Measurements from ENCODE around the gene NDUFS3. TPM values are rescaled to one million over a fixed set of nuclear protein-coding genes. Genes with fewer than 3 reads are reported as not detected.
"Not testable (repeated sequence)": the region's sequence is repeated elsewhere in the genome, so short reads cannot be mapped to it uniquely, and the experiment has no call there.

NDUFS3 gene
- polyA plus RNA-seq, 1 donor: 112 TPM

GRCh38 chr11:47538741-47539565, 39.9 kb upstream of the NDUFS3 start:
- Histone ChIP-seq H3K27me3 (ENCODE audit: control insufficient read depth, insufficient read depth, low read length) (no peaks in the 10 kb centered on the region), H3K4me1 (ENCODE audit: control insufficient read depth, insufficient read depth, low read length) (no peaks in the 10 kb centered on the region), H3K9me3 (ENCODE audit: control insufficient read depth, low read depth, low read length) (no peaks in the 10 kb centered on the region), H3K27ac (ENCODE audit: low read length) (no peak overlapping the region), H3K36me3 (ENCODE audit: control insufficient read depth, insufficient read depth, low read length) (no peaks in the 10 kb centered on the region), H3K4me3 (ENCODE audit: low read length) (no peak overlapping the region)
- WGBS (ENCODE audit: insufficient coverage, low lambda C conversion rate): 68% methylated on average over 2 of the region's 10 CpGs
- DNase-seq: no peak

DNA sequence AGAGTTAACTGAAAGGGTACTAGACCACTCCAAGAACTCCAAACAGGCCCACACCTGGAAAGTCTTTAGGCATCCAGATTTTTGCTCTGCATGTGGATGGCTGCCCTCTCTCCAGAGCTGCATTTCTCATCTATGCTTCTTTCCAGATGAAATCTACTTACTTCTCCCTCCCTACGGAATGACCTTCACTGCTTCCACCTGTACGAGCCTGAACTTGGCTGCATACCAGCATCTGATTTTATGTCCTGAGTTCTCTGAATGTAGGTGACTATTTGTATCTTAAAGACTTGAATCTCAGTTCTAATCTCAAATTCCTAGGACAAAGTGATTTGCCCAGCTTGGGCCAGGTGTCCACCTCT, 39.2 kb upstream of the NDUFS3 start:
- H3K4me3 ChIP-seq (ENCODE audit: low read length): no peak overlapping the region
- no peaks in the 10 kb centered on the region for H3K4me1 ChIP-seq (ENCODE audit: control insufficient read depth, insufficient read depth, low read length)
- DNase-seq: no peak
- H3K27me3 ChIP-seq (ENCODE audit: control insufficient read depth, insufficient read depth, low read length): no peaks in the 10 kb centered on the region
- H3K27ac ChIP-seq (ENCODE audit: low read length): no peak overlapping the region
- H3K36me3 ChIP-seq (ENCODE audit: control insufficient read depth, insufficient read depth, low read length): no peaks in the 10 kb centered on the region
- WGBS (ENCODE audit: insufficient coverage, low lambda C conversion rate): no CpG with 5 or more reads among the region's 2 CpGs
- no peaks in the 10 kb centered on the region for H3K9me3 ChIP-seq (ENCODE audit: control insufficient read depth, low read depth, low read length)

- no peak overlapping the region for H3K4me3 ChIP-seq (ENCODE audit: low read length)
- H3K27me3 ChIP-seq (ENCODE audit: control insufficient read depth, insufficient read depth, low read length): no peaks in the 10 kb centered on the region
- DNase-seq: no peak
- H3K9me3 ChIP-seq (ENCODE audit: control insufficient read depth, low read depth, low read length): no peaks in the 10 kb centered on the region
- H3K36me3 ChIP-seq (ENCODE audit: control insufficient read depth, insufficient read depth, low read length): no peaks in the 10 kb centered on the region
- H3K4me1 ChIP-seq (ENCODE audit: control insufficient read depth, insufficient read depth, low read length): no peaks in the 10 kb centered on the region
- H3K27ac ChIP-seq (ENCODE audit: low read length): no peak overlapping the region
- WGBS (ENCODE audit: insufficient coverage, low lambda C conversion rate): 89% methylated on average over 1 of the region's 2 CpGs
Measured at GRCh38 chr11:47541070-47541469, 37.8 kb upstream of the NDUFS3 start.

DNA sequence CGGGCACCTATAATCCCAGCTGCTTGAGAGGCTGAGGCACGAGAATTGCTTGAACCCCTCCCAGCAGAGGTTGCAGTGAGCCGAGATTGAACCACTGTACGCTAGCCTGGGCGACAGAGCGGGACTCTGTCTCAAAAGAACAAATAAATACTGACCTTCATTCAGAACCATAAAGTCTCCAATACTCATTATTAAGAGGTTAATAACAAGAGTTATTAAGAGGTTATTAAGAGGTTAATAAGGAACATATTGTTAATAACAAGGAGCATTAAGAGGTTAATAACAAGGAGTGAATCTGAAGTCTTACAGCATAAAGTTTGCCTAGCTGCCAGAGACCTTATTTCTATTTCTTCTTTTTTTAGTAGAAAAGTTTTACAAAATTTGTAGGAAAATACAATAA, 33.6 kb upstream of the NDUFS3 start:
- no CpG with 5 or more reads among the region's 6 CpGs for WGBS (ENCODE audit: insufficient coverage, low lambda C conversion rate)
- Histone ChIP-seq H3K27ac (ENCODE audit: low read length) (no peak overlapping the region), H3K36me3 (ENCODE audit: control insufficient read depth, insufficient read depth, low read length) (peaks cover 4% of the 10 kb centered on the region), H3K4me3 (ENCODE audit: low read length) (no peak overlapping the region), H3K27me3 (ENCODE audit: control insufficient read depth, insufficient read depth, low read length) (no peaks in the 10 kb centered on the region), H3K9me3 (ENCODE audit: control insufficient read depth, low read depth, low read length) (no peaks in the 10 kb centered on the region), H3K4me1 (ENCODE audit: control insufficient read depth, insufficient read depth, low read length) (peaks cover 2% of the 10 kb centered on the region)
- no peak for DNase-seq

DNA sequence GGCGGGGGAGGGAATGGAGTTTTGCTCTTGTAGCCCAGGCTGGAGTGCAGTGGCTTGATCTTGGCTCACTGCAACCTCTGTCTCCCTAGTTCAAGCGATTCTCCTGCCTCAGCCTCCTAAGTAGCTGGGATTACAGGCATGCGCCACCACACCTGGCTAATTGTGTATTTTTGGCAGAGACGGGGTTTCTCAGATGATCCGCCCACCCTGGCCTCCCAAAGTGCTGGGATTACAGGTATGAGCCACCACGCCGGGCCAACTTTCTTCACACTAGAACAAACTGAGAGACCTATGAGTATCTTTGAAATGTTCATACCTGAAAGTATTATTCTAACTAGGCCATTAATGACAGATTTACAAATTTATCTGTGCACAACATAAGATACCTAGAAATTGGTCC, 32.6 kb upstream of the NDUFS3 start:
- not testable (repeated sequence) for DNase-seq; H3K4me1 ChIP-seq (ENCODE audit: control insufficient read depth, insufficient read depth, low read length); H3K27ac ChIP-seq (ENCODE audit: low read length); H3K27me3 ChIP-seq (ENCODE audit: control insufficient read depth, insufficient read depth, low read length); H3K4me3 ChIP-seq (ENCODE audit: low read length); H3K9me3 ChIP-seq (ENCODE audit: control insufficient read depth, low read depth, low read length); H3K36me3 ChIP-seq (ENCODE audit: control insufficient read depth, insufficient read depth, low read length)
- 100% methylated on average over 1 of the region's 7 CpGs for whole genome bisulfite sequencing (ENCODE audit: insufficient coverage, low lambda C conversion rate)

DNA sequence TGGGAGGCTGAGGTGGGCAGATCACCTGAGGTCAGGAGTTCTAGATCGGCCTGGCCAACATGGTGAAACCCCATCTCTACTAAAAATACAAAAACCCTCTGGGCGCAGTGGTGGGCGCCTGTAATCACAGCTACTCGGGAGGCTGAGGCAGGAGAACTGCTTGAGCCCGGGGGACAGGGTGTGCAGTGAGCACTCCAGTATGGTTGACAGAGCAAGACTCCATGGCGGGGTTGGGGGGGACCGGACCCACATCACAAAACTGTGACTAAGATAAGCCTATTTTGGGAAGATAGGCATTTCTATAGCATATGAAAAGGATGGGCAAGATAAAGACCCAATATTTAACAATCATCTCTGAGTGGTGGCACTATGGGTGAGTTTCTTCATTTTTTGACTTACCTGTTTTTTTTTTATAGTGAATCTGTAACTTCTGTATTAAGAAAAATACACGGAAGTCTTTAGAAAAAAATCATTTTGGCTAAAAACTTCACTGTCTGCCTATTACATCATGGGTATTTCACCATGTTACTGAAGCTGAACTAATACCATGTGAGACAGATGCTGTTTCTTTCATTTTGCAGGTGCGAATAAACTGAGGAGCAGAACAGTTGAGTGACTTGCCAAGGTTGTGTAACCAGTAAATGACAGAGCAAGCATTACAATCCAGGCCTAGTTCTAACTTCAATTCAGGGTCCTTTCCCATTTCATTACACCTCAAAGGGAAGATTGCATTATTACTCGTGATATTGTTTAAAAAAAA, 28.4 kb upstream of the NDUFS3 start:
- Histone ChIP-seq H3K4me3 (ENCODE audit: low read length) (no peak overlapping the region), H3K4me1 (ENCODE audit: control insufficient read depth, insufficient read depth, low read length) (peaks cover 18% of the 10 kb centered on the region), H3K9me3 (ENCODE audit: control insufficient read depth, low read depth, low read length) (no peaks in the 10 kb centered on the region), H3K27ac (ENCODE audit: low read length) (peak overlapping the region; percentile 98), H3K27me3 (ENCODE audit: control insufficient read depth, insufficient read depth, low read length) (no peaks in the 10 kb centered on the region), H3K36me3 (ENCODE audit: control insufficient read depth, insufficient read depth, low read length) (peaks cover 5% of the 10 kb centered on the region)
- 100% methylated on average over 3 of the region's 10 CpGs for WGBS (ENCODE audit: insufficient coverage, low lambda C conversion rate)
- DNase-seq: no peak

GRCh38 chr11:47551086-47551485, 27.8 kb upstream of the NDUFS3 start:
- H3K4me3 ChIP-seq (ENCODE audit: low read length): peak overlapping the region; percentile 98
- peak overlapping the region; percentile 98 for H3K27ac ChIP-seq (ENCODE audit: low read length)
- H3K27me3 ChIP-seq (ENCODE audit: control insufficient read depth, insufficient read depth, low read length): no peaks in the 10 kb centered on the region
- peaks cover 18% of the 10 kb centered on the region for H3K4me1 ChIP-seq (ENCODE audit: control insufficient read depth, insufficient read depth, low read length)
- DNase-seq: peak; percentile 32 to 52
- H3K36me3 ChIP-seq (ENCODE audit: control insufficient read depth, insufficient read depth, low read length): peaks cover 5% of the 10 kb centered on the region
- H3K9me3 ChIP-seq (ENCODE audit: control insufficient read depth, low read depth, low read length): no peaks in the 10 kb centered on the region

DNA sequence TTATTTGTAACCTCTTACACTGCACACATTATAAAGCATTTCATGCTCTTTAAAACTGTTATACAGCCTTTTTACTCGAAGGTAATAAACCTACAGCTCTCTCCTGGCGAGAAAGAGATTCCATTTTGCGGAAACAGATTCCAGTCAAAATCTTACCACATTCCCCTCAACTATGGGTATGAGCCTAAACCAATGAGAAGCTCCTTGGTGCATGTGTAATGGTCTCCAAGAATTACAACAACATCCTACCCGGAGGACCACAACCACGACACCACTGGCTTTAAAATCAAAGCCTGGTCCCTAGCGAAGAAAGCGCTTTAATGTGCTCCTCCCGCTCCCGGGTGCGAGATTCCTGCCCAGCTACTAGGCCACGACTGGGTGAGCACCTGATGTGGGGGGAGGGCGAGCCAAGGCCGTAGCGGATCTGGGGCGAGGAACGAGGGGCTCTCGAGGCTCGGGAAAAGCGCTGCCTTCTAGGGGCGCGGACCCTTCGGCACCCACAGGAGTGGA, 26.8 kb upstream of the NDUFS3 start:
- Histone ChIP-seq H3K27me3 (ENCODE audit: control insufficient read depth, insufficient read depth, low read length) (no peaks in the 10 kb centered on the region), H3K4me1 (ENCODE audit: control insufficient read depth, insufficient read depth, low read length) (peaks cover 18% of the 10 kb centered on the region), H3K4me3 (ENCODE audit: low read length) (peak overlapping the region; percentile 98), H3K9me3 (ENCODE audit: control insufficient read depth, low read depth, low read length) (no peaks in the 10 kb centered on the region), H3K36me3 (ENCODE audit: control insufficient read depth, insufficient read depth, low read length) (peaks cover 5% of the 10 kb centered on the region), H3K27ac (ENCODE audit: low read length) (peak overlapping the region; percentile 98)
- DNase-seq: peak in 1 of 2 donors; percentile 69
- 0% methylated on average over 1 of the region's 22 CpGs for WGBS (ENCODE audit: insufficient coverage, low lambda C conversion rate)

- Histone ChIP-seq H3K36me3 (ENCODE audit: control insufficient read depth, insufficient read depth, low read length) (peaks cover 3% of the 10 kb centered on the region), H3K4me3 (ENCODE audit: low read length) (peak within 1 kb of the TSS; percentile 98), H3K27me3 (ENCODE audit: control insufficient read depth, insufficient read depth, low read length) (no peaks in the 10 kb centered on the region), H3K27ac (ENCODE audit: low read length) (peak within 1 kb of the TSS; percentile 98), H3K4me1 (ENCODE audit: control insufficient read depth, insufficient read depth, low read length) (peaks cover 18% of the 10 kb centered on the region), H3K9me3 (ENCODE audit: control insufficient read depth, low read depth, low read length) (no peaks in the 10 kb centered on the region)
- peak; percentile 90 to 97 for DNase-seq
- no CpG with 5 or more reads among the region's 89 CpGs for WGBS (ENCODE audit: insufficient coverage, low lambda C conversion rate)
Measured at GRCh38 chr11:47552566-47553405, 26.1 kb upstream of the NDUFS3 start, which contains the start of gene CELF1. Gene CELF1, minus strand, starts transcription at chr11:47553132. Its CDS starts 53,609 bp downstream, at chr11:47499523.

GRCh38 chr11:47553406-47553743, 25.5 kb upstream of the NDUFS3 start:
- no peaks in the 10 kb centered on the region for H3K9me3 ChIP-seq (ENCODE audit: control insufficient read depth, low read depth, low read length)
- peak overlapping the region; percentile 56 for H3K4me3 ChIP-seq (ENCODE audit: low read length)
- no peak for DNase-seq
- peak overlapping the region; percentile 78 for H3K27ac ChIP-seq (ENCODE audit: low read length)
- no peaks in the 10 kb centered on the region for H3K27me3 ChIP-seq (ENCODE audit: control insufficient read depth, insufficient read depth, low read length)
- no CpG with 5 or more reads among the region's 9 CpGs for WGBS (ENCODE audit: insufficient coverage, low lambda C conversion rate)
- H3K36me3 ChIP-seq (ENCODE audit: control insufficient read depth, insufficient read depth, low read length): peaks cover 2% of the 10 kb centered on the region
- peaks cover 18% of the 10 kb centered on the region for H3K4me1 ChIP-seq (ENCODE audit: control insufficient read depth, insufficient read depth, low read length)

All from large intestine (tissue), 3 donors.